PC-3 (cell line): Measurements from ENCODE around the gene RASAL1.

Experiments
- EZH2 ChIP-seq: fragments of 300-600 bp; sonication (generic); IDR thresholded peaks from one replicate; pipeline ENCODE4 v1.6.1; 2017; ENCODE audit warnings: antibody characterized with exemption, mild to moderate bottlenecking, low read length; ENCODE audit not compliant: unreplicated experiment
- EZH2phosphoT487 ChIP-seq: fragments of 300-600 bp; sonication (generic); IDR thresholded peaks from 2 replicates; pipeline ENCODE4 v1.6.1; 2018; ENCODE audit warnings: mild to moderate bottlenecking, antibody characterized with exemption, low read length, borderline replicate concordance
- TF ChIP-seq, protein P1 (sequence below): fragments of 300-600 bp; sonication (generic); conservative IDR thresholded peaks from 2 replicates; pipeline ENCODE4 v1.5.1; 2017; ENCODE audit warnings: antibody characterized with exemption, low read depth, mild to moderate bottlenecking, low read length

DNA sequence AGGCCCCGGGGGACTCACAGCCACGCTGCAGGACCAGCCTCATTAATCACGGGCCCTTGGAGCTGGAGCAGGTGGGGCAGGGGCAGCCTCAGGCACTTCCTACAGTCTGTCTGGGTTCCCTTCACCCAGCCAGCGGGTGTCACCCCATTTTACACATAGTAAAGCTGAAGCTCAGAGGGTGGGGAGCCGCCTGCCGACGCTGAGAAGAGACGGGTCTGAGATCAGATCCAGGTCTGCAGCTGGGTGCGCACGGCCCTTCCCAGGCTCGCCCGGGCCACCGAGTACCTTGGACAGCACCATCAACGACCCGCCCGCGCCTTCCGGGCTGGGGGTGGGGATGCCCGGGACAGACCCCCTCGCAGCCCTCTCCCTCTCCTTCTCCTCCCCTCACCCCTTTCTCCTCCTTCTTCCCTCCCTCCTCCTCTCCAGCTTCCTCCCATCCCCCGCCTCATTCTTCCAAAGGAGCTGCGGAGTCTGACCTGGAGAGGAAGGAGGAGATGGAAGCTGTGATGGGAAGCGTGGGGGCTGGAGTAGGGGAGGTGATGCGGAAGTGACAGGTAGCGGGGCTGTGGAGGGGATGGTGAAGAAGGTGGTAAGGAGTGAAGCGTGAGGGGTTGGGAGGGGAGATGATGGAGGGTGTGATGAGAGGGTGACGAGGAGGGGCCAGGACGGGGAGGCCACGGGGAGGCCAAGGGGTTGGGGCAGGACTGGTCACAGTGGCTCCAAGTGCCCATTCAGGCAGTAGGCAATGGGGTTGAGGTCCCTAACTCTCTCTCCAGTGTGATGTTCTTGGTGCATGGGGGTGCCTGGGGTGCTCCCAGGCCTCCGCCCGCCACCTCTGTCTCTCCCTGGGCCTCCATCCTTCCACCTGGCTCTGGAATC lies 70.2 kb downstream of the RASAL1 start:
- TF ChIP-seq, protein P1, sequence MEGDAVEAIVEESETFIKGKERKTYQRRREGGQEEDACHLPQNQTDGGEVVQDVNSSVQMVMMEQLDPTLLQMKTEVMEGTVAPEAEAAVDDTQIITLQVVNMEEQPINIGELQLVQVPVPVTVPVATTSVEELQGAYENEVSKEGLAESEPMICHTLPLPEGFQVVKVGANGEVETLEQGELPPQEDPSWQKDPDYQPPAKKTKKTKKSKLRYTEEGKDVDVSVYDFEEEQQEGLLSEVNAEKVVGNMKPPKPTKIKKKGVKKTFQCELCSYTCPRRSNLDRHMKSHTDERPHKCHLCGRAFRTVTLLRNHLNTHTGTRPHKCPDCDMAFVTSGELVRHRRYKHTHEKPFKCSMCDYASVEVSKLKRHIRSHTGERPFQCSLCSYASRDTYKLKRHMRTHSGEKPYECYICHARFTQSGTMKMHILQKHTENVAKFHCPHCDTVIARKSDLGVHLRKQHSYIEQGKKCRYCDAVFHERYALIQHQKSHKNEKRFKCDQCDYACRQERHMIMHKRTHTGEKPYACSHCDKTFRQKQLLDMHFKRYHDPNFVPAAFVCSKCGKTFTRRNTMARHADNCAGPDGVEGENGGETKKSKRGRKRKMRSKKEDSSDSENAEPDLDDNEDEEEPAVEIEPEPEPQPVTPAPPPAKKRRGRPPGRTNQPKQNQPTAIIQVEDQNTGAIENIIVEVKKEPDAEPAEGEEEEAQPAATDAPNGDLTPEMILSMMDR: no peak
- TF ChIP-seq EZH2 (no peak), EZH2phosphoT487 (no peak)
